Measurements from ENCODE around the gene RNU6-7.
A peak's percentile ranks its signal among the peaks of the same experiment; 100 is the strongest.

Gene RNU6-7

DNA sequence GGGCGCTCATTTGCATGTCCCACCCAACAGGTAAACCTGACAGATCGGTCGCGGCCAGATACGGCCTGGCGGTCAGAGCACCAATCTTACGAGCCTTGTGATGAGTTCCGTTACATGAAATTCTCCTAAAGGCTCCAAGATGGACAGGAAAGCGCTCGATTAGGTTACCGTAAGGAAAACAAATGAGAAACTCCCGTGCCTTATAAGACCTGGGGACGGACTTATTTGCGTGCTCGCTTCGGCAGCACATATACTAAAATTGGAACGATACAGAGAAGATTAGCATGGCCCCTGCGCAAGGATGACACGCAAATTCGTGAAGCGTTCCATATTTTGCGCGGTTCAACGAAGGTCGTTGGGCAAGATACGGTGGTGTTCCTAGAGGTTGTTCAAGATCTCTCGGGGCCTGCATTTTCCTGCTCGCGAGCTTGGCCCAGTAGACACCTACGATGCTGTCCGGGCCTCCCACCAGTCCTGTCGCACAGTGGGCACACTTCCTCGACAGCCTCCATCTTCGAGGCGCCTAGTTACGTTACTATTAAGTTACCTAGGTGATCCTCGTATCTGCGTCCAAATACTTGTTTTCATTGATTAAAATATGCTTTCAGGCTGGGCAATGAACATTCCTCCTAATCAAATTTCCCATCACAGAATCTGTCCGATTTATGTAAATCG is at the start of gene RNU6-7:
RNU6-7 (plus strand) TSS at position 230 of the 675 bp plus-strand sequence.
- peak; percentile 68 for DNase-seq (ENCODE audit: low spot score)

DNA sequence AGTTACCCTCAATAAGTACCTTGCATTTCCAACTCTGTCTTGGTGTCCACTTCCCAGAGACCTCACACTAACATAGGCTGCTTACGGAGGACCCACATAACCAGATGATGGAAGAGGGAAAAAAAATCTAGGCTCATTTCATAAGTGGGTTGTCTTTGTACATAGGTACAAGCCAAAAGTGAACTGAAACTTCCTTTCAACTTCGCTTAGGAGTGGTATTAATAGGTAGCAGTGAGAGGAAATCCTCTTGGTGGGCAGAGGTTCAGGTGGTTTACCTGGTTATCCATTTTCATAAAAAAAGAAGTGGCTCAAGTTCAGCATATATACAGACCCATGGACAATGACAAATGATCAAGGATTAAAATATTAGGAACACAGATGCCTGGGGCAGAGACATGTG is 35.8 kb upstream of the RNU6-7 start:
- no peak for DNase-seq (ENCODE audit: low spot score)

DNA sequence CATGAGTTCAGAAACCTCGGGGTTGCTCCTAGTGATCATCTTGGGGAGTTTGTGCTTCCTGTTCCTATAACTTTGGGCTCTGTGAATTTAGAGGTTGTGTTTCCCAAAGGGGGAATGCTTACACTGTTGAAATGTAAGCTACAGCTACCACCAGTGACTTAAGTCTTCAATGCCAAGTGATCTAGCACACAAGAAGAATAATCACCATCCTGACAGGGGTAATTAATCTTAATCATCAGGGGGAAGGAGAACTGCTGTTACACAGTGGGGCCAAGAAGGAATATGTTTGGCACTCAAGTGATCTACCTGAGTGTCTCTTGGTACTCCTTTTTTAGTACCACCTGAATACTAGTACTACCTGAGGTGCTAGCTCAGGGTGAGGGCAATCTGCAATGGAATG is 34.9 kb upstream of the RNU6-7 start:
- no peak for DNase-seq (ENCODE audit: low spot score)

DNA sequence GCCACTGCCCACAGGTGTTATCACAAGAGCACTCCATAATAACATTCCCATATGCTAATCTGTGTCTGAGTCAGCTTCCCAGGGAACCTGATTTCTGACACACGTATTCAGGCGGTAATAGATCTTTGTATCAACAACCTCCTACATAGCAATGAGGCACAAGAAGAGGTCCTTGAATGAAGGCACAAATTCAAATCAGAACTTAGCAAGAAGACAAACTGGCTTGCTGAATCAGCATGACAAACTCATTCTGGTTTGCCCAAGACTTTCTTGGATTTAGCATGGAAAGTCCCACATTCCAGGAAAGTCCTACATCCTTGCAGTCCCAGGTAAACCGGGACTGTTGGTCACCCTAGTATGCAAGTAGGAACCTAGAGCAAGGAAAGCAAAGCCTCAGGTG is 33.9 kb upstream of the RNU6-7 start:
- no peak for DNase-seq (ENCODE audit: low spot score)

DNA sequence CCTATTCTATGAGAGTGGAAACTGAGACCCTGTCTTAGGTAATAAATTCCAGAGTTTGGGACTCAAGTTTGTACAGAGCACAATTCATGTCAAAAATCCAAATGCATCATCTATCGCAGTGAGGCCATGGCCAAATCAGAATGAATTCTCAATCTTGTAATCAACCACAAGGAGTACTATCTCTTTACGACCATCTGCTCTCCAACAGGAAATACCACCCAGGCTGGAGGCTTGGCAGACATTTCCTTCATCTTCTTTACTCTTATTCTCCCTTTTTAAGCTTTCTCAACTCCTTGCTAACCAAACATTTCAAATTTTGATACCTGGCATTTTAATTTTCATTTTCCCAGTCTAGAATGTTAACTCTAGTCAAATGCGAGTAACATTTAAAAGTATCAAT is 32.7 kb upstream of the RNU6-7 start:
- no peak for DNase-seq (ENCODE audit: low spot score)

DNA sequence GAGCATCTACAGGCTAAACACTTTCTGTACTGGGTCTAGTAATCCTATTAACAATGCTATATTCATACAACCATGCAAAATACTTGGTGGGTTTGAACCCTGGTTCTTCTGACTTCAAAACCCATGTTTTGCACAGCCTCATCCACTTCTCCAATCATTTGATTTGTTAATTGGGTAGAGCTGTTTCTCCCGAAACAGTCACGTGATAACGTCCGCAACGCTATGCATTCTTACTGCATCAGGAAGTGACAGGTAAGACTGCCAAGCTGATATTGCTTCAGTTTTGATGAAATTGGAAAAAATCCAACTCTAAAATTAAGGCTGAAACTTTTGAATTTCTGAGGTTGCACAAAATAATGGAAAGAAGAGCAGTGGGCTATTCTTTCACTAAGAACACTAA is 30.4 kb upstream of the RNU6-7 start:
- DNase-seq (ENCODE audit: low spot score): no peak

DNA sequence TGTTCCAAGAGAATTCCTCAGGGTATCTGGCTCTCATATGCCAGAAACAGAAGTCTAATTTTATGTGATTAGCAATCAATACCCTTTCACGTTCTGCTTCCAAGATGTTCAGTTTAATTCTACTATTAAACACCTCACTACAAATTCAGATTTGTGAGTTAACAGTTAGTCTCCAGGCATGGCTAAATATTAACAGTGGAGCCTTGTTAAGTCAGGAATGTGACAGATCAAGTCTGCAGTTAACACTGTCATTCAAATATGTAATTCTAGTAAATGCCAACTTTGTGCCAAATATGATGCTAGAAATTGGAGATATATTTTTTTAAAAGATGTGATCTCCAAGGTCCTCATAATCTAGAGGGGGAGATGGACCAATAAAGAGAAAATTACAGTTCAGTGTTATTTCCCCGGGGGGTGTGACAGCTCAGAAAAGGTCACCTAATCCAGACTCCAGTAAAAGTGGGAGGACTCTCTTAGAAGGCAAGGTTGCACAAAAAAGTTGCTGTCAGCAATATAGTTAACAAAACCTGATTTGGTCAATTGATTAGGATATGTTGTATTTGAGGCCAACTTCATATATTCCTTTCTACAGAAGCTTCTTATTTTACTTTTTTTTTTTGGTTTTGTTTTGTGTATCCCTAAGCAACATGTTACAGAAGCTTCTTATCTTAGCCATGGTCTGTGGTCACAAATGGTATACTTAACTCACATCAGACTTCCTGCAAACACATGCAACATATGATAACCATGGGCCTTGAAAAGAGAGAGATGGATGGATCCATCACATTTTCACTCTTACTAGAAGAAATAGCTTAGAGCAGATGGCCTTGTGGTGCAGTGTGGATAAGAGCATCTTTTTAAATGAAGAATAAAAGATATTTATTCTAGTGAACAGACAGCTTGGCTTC is 18.4 kb upstream of the RNU6-7 start:
- no peak for DNase-seq (ENCODE audit: low spot score)

DNA sequence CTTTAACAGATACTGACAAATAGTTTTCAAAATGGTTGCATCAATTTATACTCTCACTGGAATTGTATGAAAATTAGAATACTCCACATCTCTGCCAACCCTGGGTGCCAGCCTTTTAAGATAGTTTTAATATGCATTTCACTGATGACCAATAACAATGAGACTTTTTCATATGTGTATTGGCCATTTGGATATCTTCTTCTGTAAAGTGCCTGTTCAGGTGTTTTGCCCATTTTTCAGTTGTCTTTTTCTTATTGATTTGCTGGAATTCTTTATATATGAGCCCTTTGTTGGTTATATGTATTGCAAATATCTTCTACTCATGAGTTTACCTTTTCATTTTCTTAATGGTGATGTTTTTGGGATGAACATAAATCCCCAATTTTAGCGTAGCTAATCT is 16.7 kb upstream of the RNU6-7 start:
- no peak for DNase-seq (ENCODE audit: low spot score)

DNA sequence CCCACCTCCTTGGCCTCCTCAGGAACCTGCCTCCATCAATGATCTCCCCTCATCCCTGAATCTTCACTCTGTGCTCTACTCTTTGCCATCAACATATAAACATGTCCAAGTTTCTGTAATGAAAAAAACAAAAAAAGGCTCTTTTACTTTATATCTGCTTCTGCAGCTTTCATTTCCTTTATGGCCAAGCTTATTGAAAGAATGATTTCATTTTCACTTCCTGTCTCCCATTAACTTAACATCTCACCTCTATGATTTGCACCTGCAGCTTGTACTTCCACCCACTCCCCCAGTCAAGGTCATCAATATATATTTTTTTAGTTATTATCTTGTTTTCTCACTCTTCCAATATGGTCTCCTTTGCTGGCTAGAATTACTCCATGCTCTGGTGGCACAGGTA is 15.6 kb upstream of the RNU6-7 start:
- DNase-seq (ENCODE audit: low spot score): no peak

DNA sequence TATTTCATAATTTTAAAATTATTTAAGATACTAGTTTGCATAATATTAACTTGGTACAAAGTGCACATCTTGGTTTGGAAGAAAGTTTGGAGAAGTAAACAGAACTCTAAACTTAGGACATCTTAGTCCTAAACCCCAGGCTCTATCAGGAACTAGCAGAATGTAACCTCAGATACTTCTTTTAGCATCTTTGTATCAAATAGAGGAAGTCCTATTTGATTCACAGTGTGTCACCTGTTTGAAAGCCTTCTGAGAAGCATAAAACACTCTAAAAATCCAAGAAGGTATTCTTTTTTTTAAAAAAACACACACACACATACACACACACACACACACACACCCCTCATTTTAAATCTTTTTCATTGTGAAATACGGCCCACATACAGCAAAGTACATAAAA is 12.0 kb upstream of the RNU6-7 start:
- no peak for DNase-seq (ENCODE audit: low spot score)

DNA sequence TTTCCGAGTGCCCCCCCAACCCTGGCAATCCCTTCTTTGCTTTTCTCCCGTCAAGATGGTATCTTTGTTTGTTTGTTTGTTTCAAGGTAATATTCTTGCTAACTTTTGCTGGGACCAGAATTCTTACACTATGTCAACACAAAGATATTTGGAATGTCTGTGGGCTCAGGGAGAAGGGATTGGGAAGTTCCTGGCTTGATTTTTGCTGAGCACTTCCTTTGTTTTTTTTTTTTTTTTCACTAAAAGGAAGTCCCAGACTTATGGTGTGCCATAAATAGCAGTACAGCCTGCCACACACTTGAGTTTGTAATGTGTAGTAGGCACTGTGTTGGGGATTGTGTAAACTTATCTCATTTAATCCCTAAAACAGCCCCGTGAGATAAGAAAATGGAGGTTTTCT is 11.2 kb upstream of the RNU6-7 start:
- peak; percentile 10 for DNase-seq (ENCODE audit: low spot score)

DNA sequence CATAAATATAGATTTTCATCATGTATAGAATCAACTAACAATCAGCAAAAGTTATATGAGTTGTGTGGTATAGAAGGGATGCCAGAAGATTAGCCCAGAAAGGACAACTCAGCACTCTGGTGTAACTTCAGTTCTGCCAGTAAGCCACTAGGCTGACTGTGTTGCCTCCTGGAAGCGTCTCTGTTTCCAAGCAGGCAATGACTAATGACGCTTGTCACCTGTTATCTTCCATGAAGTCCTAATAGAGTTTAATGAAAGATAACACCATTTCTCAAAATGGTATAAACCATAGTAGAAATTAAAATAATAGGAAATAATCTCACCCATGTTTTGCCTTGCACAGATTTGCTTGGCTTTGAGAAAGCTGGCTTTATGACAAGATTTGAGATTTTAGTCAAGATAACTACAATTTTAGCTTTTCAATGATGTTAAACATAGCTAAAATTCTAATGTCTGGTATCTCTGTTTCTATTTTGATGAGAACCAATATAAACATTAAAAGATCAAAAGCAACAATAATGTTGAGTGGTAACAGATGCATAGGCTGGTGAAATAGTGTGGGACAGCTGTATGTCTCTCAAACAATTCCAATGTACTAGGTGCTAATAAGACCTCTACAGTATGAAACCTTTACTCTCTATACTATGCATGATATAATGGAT is 9.0 kb upstream of the RNU6-7 start:
- no peak for DNase-seq (ENCODE audit: low spot score)

DNA sequence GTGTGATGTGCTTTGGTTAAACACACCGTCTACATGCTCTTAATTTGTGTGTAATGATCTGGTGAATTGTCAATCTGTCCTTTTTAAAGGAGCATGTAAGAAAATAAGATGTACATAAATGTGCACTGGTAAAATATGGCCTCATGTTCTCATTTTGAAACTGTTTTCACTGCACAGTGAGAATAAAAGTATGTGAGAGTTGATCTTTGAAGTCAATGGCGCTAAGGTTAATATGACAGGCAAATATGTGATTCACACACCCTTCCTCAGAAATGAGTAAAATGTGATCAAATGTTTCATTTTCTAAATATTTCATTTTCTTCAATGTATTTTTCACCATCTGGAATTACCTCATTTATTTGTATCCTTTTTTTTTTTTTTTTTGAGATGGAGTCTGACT is 8.3 kb upstream of the RNU6-7 start:
- DNase-seq (ENCODE audit: low spot score): no peak

DNA sequence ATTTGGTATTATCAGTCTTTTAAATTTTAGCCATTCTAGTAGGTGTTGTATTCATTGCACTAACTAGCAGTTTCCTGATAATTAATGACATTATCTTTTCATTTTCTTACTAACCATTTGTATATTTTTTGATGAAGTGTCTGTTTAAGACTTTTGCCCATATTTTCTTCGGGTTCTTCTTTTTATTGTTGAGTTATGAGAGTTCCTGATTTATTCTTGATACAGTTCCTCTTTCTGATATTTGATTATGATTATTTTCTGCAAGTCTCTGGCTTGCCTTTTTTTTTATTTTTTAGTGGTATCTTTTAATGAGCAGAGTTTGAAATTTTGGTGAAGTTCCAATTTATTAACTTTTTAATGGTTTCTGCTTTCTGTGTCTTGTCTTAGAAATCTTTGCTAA is 6.2 kb upstream of the RNU6-7 start:
- no peak for DNase-seq (ENCODE audit: low spot score)

DNA sequence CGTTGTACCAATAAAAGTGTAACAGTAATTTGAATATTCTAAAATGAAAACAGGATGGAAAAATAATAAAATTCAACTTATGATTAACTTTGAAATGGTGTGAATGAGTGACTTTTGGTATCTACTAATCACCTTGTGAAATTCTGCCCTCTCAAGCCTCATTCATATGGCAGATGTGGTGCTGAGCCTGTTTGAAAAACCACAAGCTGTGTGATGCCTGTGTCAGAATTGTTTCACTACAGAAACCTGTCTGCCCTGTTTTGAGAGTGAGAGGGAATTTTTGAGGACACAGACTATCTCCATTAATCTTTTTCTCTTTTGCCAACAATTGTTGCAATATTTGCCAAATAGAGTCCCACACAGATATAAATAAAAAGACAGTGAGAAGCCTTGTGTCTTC is 3.9 kb upstream of the RNU6-7 start:
- no peak for DNase-seq (ENCODE audit: low spot score)

DNA sequence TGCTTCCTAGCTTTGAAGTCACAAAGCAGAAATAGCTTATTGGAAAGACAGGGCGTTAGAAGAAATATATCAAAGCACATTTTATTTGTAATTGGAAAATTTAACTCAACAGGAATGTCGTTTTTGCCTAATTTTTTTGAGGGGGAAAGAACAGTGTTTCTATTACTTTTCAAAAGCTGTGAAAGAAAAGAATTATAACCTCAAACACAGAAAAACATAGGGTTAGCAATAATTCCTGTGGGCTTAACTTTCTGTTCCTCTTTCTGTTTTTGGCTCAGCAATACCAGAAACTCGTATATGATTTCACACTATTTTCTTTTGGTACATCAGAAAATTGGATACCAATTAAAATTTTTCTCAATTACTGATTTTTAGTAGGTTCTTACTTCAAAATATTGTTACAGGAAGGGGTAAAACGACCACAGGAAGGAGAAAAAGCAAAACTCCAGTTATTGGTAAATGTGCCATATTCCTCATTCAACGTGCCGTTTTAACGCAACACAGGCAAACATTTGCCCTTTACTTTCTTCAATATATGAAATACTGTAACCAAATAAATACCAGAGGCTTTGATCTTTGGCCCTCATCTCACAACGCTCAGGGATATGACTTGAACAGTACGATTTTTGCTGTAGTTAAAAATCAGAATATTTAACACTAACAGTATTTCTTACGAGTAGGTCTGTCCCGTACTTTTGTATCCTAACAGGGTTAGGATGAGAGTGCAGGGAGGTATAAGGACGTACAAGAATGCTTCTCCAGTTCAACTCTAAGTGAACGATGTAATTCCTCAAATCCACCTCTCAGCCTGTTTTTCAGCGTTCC is 1.3 kb upstream of the RNU6-7 start:
- peak; percentile 17 for DNase-seq (ENCODE audit: low spot score)

DNA sequence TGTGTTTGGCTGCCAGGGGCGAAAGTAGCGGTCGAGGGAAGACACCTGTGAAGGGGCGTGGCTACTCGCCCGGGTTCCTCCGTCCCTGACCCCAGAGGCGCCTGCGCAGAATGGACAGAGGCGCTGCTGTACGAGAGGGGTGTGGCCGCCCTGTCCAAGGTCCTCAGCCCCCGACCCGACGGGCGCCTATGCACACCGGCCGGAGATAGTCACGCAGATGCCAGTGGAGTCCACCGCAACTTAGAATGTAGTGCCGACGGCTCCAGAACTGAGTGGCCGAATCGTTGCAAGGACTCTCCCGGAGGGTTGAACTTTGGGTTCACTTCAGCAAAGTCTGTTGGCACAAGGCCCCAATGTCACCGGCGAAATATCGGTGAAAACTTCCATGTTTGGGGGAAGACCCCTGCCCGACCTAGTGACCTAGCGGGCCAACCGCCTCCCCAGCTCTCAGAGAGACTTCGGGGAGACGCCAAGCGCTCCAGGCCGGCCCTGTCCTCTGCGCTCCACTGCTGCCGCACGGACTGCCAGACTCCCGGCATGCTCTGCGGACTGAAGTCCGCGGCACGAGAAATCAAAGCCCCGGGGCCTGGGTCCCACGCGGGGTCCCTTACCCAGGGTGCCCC is 541 bp upstream of the RNU6-7 start:
- DNase-seq (ENCODE audit: low spot score): peak; percentile 74

DNA sequence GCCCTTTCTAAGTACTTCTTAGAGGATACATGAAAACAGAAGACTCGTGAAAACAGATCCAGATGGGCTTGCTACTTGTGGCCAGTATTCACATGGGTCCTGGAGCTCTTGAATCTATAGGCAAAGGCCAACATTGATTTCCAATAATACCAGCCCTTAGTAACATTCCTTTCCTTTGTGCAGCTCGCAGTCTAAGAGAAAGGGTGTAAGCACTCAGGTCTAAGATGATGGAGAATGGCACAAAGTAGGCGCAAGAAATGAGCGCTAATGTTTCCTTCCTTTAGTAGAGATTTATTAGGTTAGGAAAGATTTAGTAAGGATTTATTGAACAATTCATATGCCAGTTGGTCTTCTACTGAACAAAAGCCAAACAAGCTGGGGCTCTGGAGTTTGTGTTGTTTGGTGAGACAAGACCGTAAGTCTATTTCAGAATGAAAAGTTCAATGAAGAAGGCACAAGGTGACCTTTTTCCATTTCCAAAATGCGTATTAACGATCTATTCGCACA is 699 bp downstream of the RNU6-7 start:
- DNase-seq (ENCODE audit: low spot score): no peak

DNA sequence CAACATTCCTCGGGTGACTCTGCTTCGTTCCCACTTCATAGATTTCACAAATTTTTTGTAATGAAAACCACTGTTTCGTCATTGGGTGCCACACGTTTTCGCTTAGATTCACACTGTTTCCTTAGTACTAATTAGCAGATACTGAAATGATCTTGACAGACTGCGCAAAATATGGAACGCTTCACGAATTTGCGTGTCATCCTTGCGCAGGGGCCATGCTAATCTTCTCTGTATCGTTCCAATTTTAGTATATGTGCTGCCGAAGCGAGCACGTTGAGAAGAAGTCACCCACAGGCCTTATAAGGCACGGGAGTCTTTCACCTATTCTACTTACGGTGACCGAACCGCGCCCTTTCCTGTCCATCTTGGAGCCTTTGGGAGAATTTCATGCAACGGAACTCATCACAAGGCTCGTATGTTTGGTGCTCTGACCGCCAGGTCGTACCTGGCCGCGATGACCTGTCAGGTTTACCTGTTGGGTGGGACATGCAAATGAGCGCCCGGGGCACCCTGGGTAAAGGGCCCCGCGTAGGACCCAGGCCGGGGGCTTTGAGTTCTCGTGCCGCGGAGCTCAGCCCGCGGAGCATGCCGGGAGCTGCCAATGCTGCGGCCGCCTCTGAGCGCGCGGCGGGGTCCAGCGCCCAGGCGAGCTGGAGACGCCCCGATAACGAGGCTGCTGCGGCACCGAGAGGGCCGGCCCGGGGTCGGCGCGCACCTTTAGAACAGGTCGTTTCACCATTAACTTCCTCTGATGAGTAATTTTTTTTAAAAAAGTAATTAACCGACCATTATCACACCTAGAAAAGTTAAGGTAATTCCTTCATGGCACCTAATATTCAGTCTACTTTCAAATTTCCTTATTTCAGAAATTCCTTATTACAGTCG is 1.4 kb downstream of the RNU6-7 start, which contains the start of gene RNU6-8:
RNU6-8 (minus strand) TSS at position 272 of the 885 bp plus-strand sequence.
- peak; percentile 79 for DNase-seq (ENCODE audit: low spot score)

DNA sequence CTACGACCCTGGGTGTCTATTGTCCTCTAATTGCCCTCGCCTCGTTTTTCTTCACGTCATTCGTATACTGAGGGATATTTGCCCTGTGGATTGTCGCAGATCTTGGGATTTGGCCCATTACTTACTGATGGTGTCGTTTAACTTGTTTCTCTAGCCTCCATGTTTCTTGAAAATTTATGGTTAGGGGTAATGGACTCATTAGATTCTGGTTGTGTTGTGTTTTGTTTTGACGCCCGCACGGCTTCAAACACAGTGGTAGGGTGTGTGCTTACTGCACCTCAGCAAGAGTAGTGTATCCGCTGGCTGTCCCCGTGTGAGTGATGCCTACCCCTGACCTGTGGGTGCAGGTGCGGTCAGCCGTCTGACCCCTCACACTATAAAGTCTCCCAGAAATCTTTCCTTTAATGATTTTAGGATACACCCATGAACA is 2.1 kb downstream of the RNU6-7 start:
- peak; percentile 30 for DNase-seq (ENCODE audit: low spot score)
